ENCODE data around the gene IRF6. TPM values are rescaled to one million over a fixed set of nuclear protein-coding genes. Genes with fewer than 3 reads are reported as not detected.

Gene IRF6
- total RNA-seq, 4 donors from 2014 or later = 94.8 to 110 (median 98.6) TPM

GRCh38 chr1:209772126-209772525 lies 33.8 kb downstream of the IRF6 start:
- TF ChIP-seq CTCF (IDR thresholded peaks at IDR 0.05) (no peak), POLR2A (IDR thresholded peaks at IDR 0.05) (no peak)
- intact Hi-C loops (cut with DNase I) = no loop called here
- Histone ChIP-seq H3K9me3 (no peaks in the 10 kb centered on the region), H3K4me3 (no peak overlapping the region), H3K36me3 (no peaks in the 10 kb centered on the region), H3K27ac (no peak overlapping the region), H3K27me3 (no peaks in the 10 kb centered on the region), H3K4me1 (peaks cover 11 to 43% (median 13%) of the 10 kb centered on the region in 3 donors)
- DNase-seq = no peak
- 41 to 59% methylated on average over 6 of the region's 6 CpGs for WGBS, 2 donors

- no peak for DNase-seq
- WGBS, 2 donors = 95 to 97% methylated on average over 17 of the region's 17 CpGs
- Histone ChIP-seq H3K4me1 (peaks cover 11 to 43% (median 13%) of the 10 kb centered on the region in 3 donors), H3K4me3 (peak overlapping the region in 2 of 4 donors; percentile 23 to 40), H3K9me3 (no peaks in the 10 kb centered on the region), H3K36me3 (no peaks in the 10 kb centered on the region), H3K27me3 (no peaks in the 10 kb centered on the region), H3K27ac (no peak overlapping the region)
- TF ChIP-seq POLR2A (IDR thresholded peaks at IDR 0.05) = no peak
- TF ChIP-seq CTCF (IDR thresholded peaks at IDR 0.05) = no peak
- intact Hi-C loops (cut with DNase I) = no loop called here
Measured at GRCh38 chr1:209770636-209771415, 35.1 kb downstream of the IRF6 start.

- no peak for TF ChIP-seq POLR2A (IDR thresholded peaks at IDR 0.05)
- no peak for TF ChIP-seq CTCF (IDR thresholded peaks at IDR 0.05)
- Histone ChIP-seq H3K4me1 (peaks cover 11 to 43% (median 13%) of the 10 kb centered on the region in 3 donors), H3K36me3 (no peaks in the 10 kb centered on the region), H3K27ac (peak overlapping the region; percentile 20 to 78 (median 66)), H3K27me3 (no peaks in the 10 kb centered on the region), H3K4me3 (peak overlapping the region in 3 of 4 donors; percentile 23 to 40 (median 28)), H3K9me3 (no peaks in the 10 kb centered on the region)
- DNase-seq = no peak
- 64 to 71% methylated on average over 6 to 7 of the region's 7 CpGs for WGBS, 2 donors
- intact Hi-C loops (cut with DNase I) = no loop called here
Measured at GRCh38 chr1:209769971-209770370, 36.0 kb downstream of the IRF6 start.

GRCh38 chr1:209769171-209769904 lies 36.6 kb downstream of the IRF6 start:
- no peaks in the 10 kb centered on the region for H3K27me3 ChIP-seq
- intact Hi-C loops (cut with DNase I) = no loop called here
- DNase-seq = peak; percentile 24
- H3K27ac ChIP-seq = peak overlapping the region; percentile 20 to 78 (median 66)
- H3K36me3 ChIP-seq = no peaks in the 10 kb centered on the region
- H3K4me3 ChIP-seq = peak overlapping the region in 3 of 4 donors; percentile 23 to 40 (median 28)
- no peak for TF ChIP-seq CTCF (IDR thresholded peaks at IDR 0.05)
- no peak for TF ChIP-seq POLR2A (IDR thresholded peaks at IDR 0.05)
- H3K4me1 ChIP-seq = peaks cover 11 to 43% (median 13%) of the 10 kb centered on the region in 3 donors
- no peaks in the 10 kb centered on the region for H3K9me3 ChIP-seq
- WGBS, 2 donors = 14 to 24% methylated on average over 12 to 13 of the region's 13 CpGs

- Histone ChIP-seq H3K36me3 (no peaks in the 10 kb centered on the region), H3K4me1 (peaks cover 11 to 43% (median 13%) of the 10 kb centered on the region in 3 donors), H3K27ac (peak overlapping the region in 3 of 4 donors; percentile 60 to 78 (median 71)), H3K4me3 (peak overlapping the region in 3 of 4 donors; percentile 23 to 40 (median 28)), H3K27me3 (no peaks in the 10 kb centered on the region), H3K9me3 (no peaks in the 10 kb centered on the region)
- intact Hi-C loops (cut with DNase I) = no loop called here
- no peak for DNase-seq
- WGBS, 2 donors = 55 to 77% methylated on average over 9 of the region's 9 CpGs
- TF ChIP-seq POLR2A (IDR thresholded peaks at IDR 0.05) (peak in 1 of 4 donors; percentile 47), CTCF (IDR thresholded peaks at IDR 0.05) (no peak)
Measured at GRCh38 chr1:209768354-209768774, 37.6 kb downstream of the IRF6 start.

All from esophagus squamous epithelium (tissue), 5 donors.